ENCODE results near the gene MAD2L1. TPM values are rescaled to one million over a fixed set of nuclear protein-coding genes. Genes with fewer than 3 reads are reported as not detected.
"Not testable (repeated sequence)": the region's sequence is repeated elsewhere in the genome, so short reads cannot be mapped to it uniquely, and the experiment has no call there.

The MAD2L1 gene
- 10 to 100 TPM; 15.5 to 32.1 (median 21.8) TPM for polyA plus RNA-seq (ENCODE audit: insufficient read length in 10 of 10)
- long read RNA-seq, donor 1, full-length matches to known transcripts: 11 of 11 reads
- long read RNA-seq, donor 1, partial matches to known transcripts: 0 of 11 reads
- long read RNA-seq, donor 1, other reads (novel, unspliced or antisense): 0 of 11 reads
- long read RNA-seq, donor 2, full-length matches to known transcripts: 14 of 14 reads
- long read RNA-seq, donor 2, partial matches to known transcripts: 0 of 14 reads
- long read RNA-seq, donor 2, other reads (novel, unspliced or antisense): 0 of 14 reads
- long read RNA-seq, donor 3: 0 reads
- long read RNA-seq, donor 4, full-length matches to known transcripts: 8 of 8 reads
- long read RNA-seq, donor 4, partial matches to known transcripts: 0 of 8 reads
- long read RNA-seq, donor 4, other reads (novel, unspliced or antisense): 0 of 8 reads
- long read RNA-seq, donor 5, full-length matches to known transcripts: 7 of 7 reads
- long read RNA-seq, donor 5, partial matches to known transcripts: 0 of 7 reads
- long read RNA-seq, donor 5, other reads (novel, unspliced or antisense): 0 of 7 reads
- long read RNA-seq, donor 6, full-length matches to known transcripts: 17 of 17 reads
- long read RNA-seq, donor 6, partial matches to known transcripts: 0 of 17 reads
- long read RNA-seq, donor 6, other reads (novel, unspliced or antisense): 0 of 17 reads
- long read RNA-seq, donor 7, full-length matches to known transcripts: 10 of 10 reads
- long read RNA-seq, donor 7, partial matches to known transcripts: 0 of 10 reads
- long read RNA-seq, donor 7, other reads (novel, unspliced or antisense): 0 of 10 reads
- long read RNA-seq, donor 8, full-length matches to known transcripts: 14 of 14 reads
- long read RNA-seq, donor 8, partial matches to known transcripts: 0 of 14 reads
- long read RNA-seq, donor 8, other reads (novel, unspliced or antisense): 0 of 14 reads
- long read RNA-seq, donor 9, partial matches to known transcripts: 0 of 1 reads
- long read RNA-seq, donor 9, other reads (novel, unspliced or antisense): 0 of 1 reads

GRCh38 chr4:120066517-120067340 lies at the start of gene MAD2L1:
Gene MAD2L1 (minus strand): TSS chr4:120066848. CDS start chr4:120066734, 114 bp downstream.
- DNase-seq: peak; percentile 98 to 99 (median 99)

GRCh38 chr4:120111745-120112144 lies 45.1 kb upstream of the MAD2L1 start:
- no peak for DNase-seq

DNA sequence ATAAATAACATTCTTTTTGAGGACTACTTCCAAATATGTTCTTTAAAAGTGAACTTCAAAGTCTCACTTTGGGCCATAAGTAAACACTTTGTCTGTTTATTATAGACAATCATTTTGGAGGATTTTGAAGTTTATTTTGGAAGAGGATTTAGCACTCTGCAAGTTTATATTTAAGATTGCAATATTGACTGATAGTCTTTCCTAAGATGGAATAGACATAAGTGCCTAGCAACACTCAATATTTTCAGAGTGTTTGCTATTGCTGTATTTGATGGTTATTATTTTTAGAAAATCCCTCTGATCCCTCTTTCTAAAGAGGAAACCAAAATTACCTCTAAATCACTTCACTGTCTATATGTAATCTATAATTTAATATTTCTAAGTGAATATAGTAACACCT lies 42.8 kb upstream of the MAD2L1 start:
- no peak for DNase-seq

- DNase-seq: no peak
These were observed 38.8 kb upstream of the MAD2L1 start for GRCh38 chr4:120105472-120105871.

- no peak for DNase-seq
These were observed 30.1 kb upstream of the MAD2L1 start for GRCh38 chr4:120096508-120097297.

GRCh38 chr4:120088507-120088906 lies 21.9 kb upstream of the MAD2L1 start:
- DNase-seq: no peak

GRCh38 chr4:120088066-120088465 lies 21.4 kb upstream of the MAD2L1 start:
- DNase-seq: not testable (repeated sequence)

DNA sequence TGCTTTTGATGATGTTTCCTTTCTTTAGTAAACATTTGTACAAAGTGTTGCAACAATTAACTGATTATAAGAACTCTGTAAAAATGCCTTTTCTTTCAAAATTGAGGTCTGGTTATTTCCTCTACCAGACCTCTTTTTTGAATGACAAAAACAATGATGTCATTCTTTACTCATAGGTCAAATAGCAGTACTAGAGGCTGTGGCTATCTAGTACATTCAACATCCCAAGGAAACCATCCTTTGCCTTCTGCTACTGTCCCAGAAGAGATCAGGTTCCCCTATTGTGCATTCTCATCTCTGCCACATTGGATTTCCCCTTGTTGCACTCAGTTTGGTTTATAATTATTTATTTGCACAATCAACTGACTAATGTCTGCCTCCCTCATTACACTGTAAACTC lies 19.1 kb upstream of the MAD2L1 start:
- DNase-seq: no peak

DNA sequence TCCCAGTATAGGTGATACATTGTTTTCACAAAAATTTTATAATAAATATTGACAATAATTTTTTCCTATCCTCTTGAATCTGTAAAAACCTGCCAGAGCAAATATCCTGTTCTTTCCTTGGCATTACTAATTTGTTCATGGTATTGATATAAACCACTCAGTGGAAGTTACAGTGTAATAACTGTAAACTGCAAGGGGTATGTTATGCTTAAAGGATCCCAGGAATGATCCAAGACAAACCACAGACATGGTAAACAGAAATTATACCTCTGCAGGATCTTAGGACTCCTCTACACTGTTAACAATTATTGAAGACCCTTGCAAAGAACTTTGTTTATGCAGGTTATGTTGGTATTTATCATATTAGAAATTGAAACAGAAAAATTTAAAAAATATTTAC lies 17.7 kb upstream of the MAD2L1 start:
- DNase-seq: no peak

GRCh38 chr4:120083152-120083551 lies 16.5 kb upstream of the MAD2L1 start:
- DNase-seq: no peak

DNA sequence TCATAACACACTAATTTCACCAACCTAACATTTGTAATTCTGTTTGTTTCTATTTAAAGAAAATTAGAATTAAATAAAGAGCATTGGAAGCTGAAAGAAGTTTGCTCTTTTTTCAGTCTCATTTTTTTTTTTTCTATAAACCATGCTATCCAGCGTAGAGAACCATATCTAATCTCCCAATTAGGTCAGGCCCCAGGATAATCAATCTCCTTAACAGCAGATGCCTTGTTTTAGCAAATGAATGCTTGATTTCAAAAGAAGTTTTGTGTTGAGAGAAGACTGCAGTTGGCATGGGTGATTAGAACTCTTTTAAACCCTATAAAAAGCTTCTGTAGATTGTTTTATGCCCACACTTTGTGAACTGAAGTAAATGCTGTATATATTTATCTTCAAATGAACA lies 15.6 kb upstream of the MAD2L1 start:
- no peak for DNase-seq

- no peak for DNase-seq
These were observed 15.1 kb upstream of the MAD2L1 start for GRCh38 chr4:120081726-120082125.

GRCh38 chr4:120080533-120080932 lies 13.9 kb upstream of the MAD2L1 start:
- no peak for DNase-seq

- DNase-seq: no peak
These were observed 13.3 kb upstream of the MAD2L1 start for GRCh38 chr4:120079839-120080520.

GRCh38 chr4:120078216-120078615 lies 11.6 kb upstream of the MAD2L1 start:
- DNase-seq: no peak

GRCh38 chr4:120071192-120071795 lies 4.6 kb upstream of the MAD2L1 start:
- DNase-seq: peak; percentile 58 to 81 (median 61)

- DNase-seq: peak in 1 of 3 donors; percentile 32
These were observed 3.5 kb upstream of the MAD2L1 start for GRCh38 chr4:120070196-120070595.

DNA sequence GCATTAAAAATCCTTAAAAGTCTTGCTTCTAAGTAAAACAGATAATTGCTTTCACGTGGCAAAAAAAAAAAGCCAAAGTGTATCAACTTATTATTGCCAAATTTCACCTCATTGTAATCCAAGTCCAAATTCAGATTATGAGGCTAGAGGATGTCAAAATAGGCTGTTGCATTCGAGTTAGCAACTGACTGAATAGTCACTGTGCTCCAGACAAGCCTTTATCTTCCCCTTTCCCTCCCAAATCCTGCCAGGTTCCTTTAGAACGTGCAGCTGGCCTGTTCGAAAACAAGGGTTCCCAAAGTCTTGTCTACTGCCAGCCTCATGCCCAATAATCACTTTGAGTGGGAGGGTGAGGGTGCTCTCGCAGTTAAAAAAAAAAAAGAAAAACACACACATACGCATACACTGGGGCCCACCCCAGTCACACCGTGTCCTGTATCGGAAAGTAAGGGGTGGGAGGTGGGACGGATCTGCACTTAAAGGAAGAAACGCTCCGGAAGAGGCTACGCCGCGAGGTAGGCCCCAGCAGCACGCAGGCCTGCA lies 603 bp downstream of the MAD2L1 start:
- DNase-seq: no peak

- DNase-seq: no peak
These were observed 1.8 kb downstream of the MAD2L1 start for GRCh38 chr4:120064887-120065286.
